Measurements from ENCODE around the gene UBXN11.

The UBXN11 gene, protein sequence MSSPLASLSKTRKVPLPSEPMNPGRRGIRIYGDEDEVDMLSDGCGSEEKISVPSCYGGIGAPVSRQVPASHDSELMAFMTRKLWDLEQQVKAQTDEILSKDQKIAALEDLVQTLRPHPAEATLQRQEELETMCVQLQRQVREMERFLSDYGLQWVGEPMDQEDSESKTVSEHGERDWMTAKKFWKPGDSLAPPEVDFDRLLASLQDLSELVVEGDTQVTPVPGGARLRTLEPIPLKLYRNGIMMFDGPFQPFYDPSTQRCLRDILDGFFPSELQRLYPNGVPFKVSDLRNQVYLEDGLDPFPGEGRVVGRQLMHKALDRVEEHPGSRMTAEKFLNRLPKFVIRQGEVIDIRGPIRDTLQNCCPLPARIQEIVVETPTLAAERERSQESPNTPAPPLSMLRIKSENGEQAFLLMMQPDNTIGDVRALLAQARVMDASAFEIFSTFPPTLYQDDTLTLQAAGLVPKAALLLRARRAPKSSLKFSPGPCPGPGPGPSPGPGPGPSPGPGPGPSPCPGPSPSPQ

GRCh38 chr1:26306290-26307229 lies at the start of gene UBXN11:
TSS of gene UBXN11 (minus strand) at chr1:26306636. CDS start at chr1:26302883, 3,753 bp downstream.
- peak within 1 kb of the TSS; percentile 88 for H3K4me3 ChIP-seq (replicated peaks; ENCODE audit: low read depth, low read length)
- DNase-seq (ENCODE audit: low read depth), result peak; percentile 95
- TF ChIP-seq, protein P1, sequence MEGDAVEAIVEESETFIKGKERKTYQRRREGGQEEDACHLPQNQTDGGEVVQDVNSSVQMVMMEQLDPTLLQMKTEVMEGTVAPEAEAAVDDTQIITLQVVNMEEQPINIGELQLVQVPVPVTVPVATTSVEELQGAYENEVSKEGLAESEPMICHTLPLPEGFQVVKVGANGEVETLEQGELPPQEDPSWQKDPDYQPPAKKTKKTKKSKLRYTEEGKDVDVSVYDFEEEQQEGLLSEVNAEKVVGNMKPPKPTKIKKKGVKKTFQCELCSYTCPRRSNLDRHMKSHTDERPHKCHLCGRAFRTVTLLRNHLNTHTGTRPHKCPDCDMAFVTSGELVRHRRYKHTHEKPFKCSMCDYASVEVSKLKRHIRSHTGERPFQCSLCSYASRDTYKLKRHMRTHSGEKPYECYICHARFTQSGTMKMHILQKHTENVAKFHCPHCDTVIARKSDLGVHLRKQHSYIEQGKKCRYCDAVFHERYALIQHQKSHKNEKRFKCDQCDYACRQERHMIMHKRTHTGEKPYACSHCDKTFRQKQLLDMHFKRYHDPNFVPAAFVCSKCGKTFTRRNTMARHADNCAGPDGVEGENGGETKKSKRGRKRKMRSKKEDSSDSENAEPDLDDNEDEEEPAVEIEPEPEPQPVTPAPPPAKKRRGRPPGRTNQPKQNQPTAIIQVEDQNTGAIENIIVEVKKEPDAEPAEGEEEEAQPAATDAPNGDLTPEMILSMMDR (IDR thresholded peaks at IDR 0.05; ENCODE audit: low read length, missing control alignments), result no peak

GRCh38 chr1:26356106-26356505 lies 49.7 kb upstream of the UBXN11 start:
- DNase-seq (ENCODE audit: low read depth), result no peak
- no peak overlapping the region for H3K4me3 ChIP-seq (replicated peaks; ENCODE audit: low read depth, low read length)
- TF ChIP-seq, protein P1 (IDR thresholded peaks at IDR 0.05; ENCODE audit: low read length, missing control alignments), result no peak

- H3K4me3 ChIP-seq (replicated peaks; ENCODE audit: low read depth, low read length), result no peak overlapping the region
- TF ChIP-seq, protein P1 (IDR thresholded peaks at IDR 0.05; ENCODE audit: low read length, missing control alignments), result no peak
- DNase-seq (ENCODE audit: low read depth), result no peak
Observed at GRCh38 chr1:26354972-26355371, 48.5 kb upstream of the UBXN11 start.

GRCh38 chr1:26353976-26354820 lies 47.8 kb upstream of the UBXN11 start, which contains the start of gene CRYBG2:
TSS of gene CRYBG2 (minus strand) at chr1:26354130. CDS start at chr1:26346657, 7,473 bp downstream.
- DNase-seq (ENCODE audit: low read depth), result no peak
- TF ChIP-seq, protein P1 (IDR thresholded peaks at IDR 0.05; ENCODE audit: low read length, missing control alignments), result no peak
- no peak within 1 kb of the TSS for H3K4me3 ChIP-seq (replicated peaks; ENCODE audit: low read depth, low read length)

- no peak for DNase-seq (ENCODE audit: low read depth)
- TF ChIP-seq, protein P1 (IDR thresholded peaks at IDR 0.05; ENCODE audit: low read length, missing control alignments), result no peak
- no peak overlapping the region for H3K4me3 ChIP-seq (replicated peaks; ENCODE audit: low read depth, low read length)
Observed at GRCh38 chr1:26353210-26353859, 46.9 kb upstream of the UBXN11 start.

DNA sequence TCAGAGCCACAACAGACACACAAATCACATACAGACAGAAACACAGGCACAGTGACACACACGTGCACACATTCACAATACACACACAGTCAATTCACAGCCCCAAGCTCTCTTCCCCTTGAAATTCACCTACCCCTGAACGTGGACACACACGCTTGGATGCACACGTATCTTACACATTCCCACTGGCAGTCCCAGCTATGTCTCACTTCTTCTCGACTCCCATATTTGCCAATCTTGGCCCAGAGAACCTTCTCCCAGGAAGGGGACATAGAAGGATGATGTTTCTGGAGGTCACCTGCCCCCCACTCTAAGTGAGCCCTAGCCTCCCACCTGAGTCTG lies 45.9 kb upstream of the UBXN11 start:
- H3K4me3 ChIP-seq (replicated peaks; ENCODE audit: low read depth, low read length), result no peak overlapping the region
- DNase-seq (ENCODE audit: low read depth), result no peak
- TF ChIP-seq, protein P1 (IDR thresholded peaks at IDR 0.05; ENCODE audit: low read length, missing control alignments), result no peak
